CD4-positive, alpha-beta memory T cell (primary cell): ENCODE measurements around the gene CDC42EP4. TPM values are rescaled to one million over a fixed set of nuclear protein-coding genes. Genes with fewer than 3 reads are reported as not detected.

ENCODE experiments used
- CTCF ChIA-PET: fragments of 350-600 bp; sonication (Branson Sonifier 250); formaldehyde crosslinking; loops from one replicate; lab custom pipeline; 2021; ENCODE audit warnings: inconsistent platforms; ENCODE audit not compliant: partially characterized antibody; lab: Charles Lee
- POLR2A ChIA-PET: fragments of 350-600 bp; sonication (Branson Sonifier 250); formaldehyde crosslinking; loops from one replicate; lab custom pipeline; 2021; ENCODE audit not compliant: partially characterized antibody; lab: Charles Lee
- DNase-seq, 5 donors: peaks; one replicate each; pipeline versions ENCODE4 v3.0.0 to v3.0.0-alpha.2; 2020 to 2022; ENCODE audit warnings: mixed read lengths in 1 of 5
- H3K27ac ChIP-seq: one replicate; pipeline ENCODE4 v1.7.0; 2013; ENCODE audit warnings: low read depth, low read length
- H3K27me3 ChIP-seq: 2 replicates; pipeline ENCODE4 v1.7.0; 2013; ENCODE audit warnings: mild to moderate bottlenecking, low read length, moderate library complexity; ENCODE audit not compliant: insufficient read depth
- H3K36me3 ChIP-seq: 2 replicates; pipeline ENCODE4 v1.7.0; 2013; ENCODE audit warnings: mild to moderate bottlenecking, low read length, moderate library complexity; ENCODE audit not compliant: insufficient read depth
- H3K4me1 ChIP-seq: 2 replicates; pipeline ENCODE4 v1.7.0; 2013; ENCODE audit warnings: mild to moderate bottlenecking, low read length, moderate library complexity; ENCODE audit not compliant: insufficient read depth
- H3K4me3 ChIP-seq, 2 donors: one replicate each; pipeline ENCODE4 v1.7.0; 2013; ENCODE audit warnings: low read length in 2 of 2, mild to moderate bottlenecking in 1 of 2
- H3K9me3 ChIP-seq, 2 donors: one replicate each; pipeline ENCODE4 v1.7.0; 2013; ENCODE audit warnings: low read length in 2 of 2, control low read depth in 1 of 2; ENCODE audit not compliant: control insufficient read depth in 1 of 2
- H3K27ac Mint-ChIP-seq, 7 donors: one replicate each; pipeline ENCODE4 v1.8.0; 2020 to 2021; ENCODE audit warnings: mixed read lengths in 7 of 7, mild to moderate bottlenecking in 6 of 7, inconsistent platforms in 3 of 7, moderate library complexity in 3 of 7
- H3K27me3 Mint-ChIP-seq, 2 donors: one replicate each; pipeline ENCODE4 v1.8.0; 2020 to 2021; ENCODE audit warnings: mixed read lengths in 2 of 2
- H3K36me3 Mint-ChIP-seq, 2 donors: one replicate each; pipeline ENCODE4 v1.8.0; 2020 to 2021; ENCODE audit warnings: mixed read lengths in 2 of 2, inconsistent platforms in 1 of 2, mild to moderate bottlenecking in 1 of 2
- H3K4me1 Mint-ChIP-seq, 4 donors: one replicate each; pipeline ENCODE4 v1.8.0; 2020 to 2021; ENCODE audit warnings: mixed read lengths in 4 of 4, mild to moderate bottlenecking in 1 of 4
- H3K4me3 Mint-ChIP-seq, 8 donors: one replicate each; pipeline ENCODE4 v1.8.0; 2020 to 2021; ENCODE audit warnings: mixed read lengths in 8 of 8, mild to moderate bottlenecking in 7 of 8, moderate library complexity in 6 of 8, inconsistent platforms in 3 of 8
- H3K9me3 Mint-ChIP-seq, 8 donors: one replicate each; pipeline ENCODE4 v1.8.0; 2020 to 2021; ENCODE audit warnings: mixed read lengths in 8 of 8, mild to moderate bottlenecking in 5 of 8, inconsistent platforms in 3 of 8, moderate library complexity in 1 of 8
- intact Hi-C: fragments of 100-400 bp; cut with micrococcal nuclease; formaldehyde crosslinking; loops from one replicate; pipeline ENCODE4 v1.15.1; 2023
- polyA plus RNA-seq, 2 donors: library from polyadenylated mRNA; unstranded; fragments of 300-500 nt; fragmentation: Illumina TruSeq; gene quantifications; one replicate each; pipeline ENCODE4 v1.2.3, GENCODE V29; 2021
- total RNA-seq, 2 experiments: library from RNA; stranded (reverse); gene quantifications; one replicate each; pipeline ENCODE4 v1.2.3, GENCODE V29; 2021

CDC42EP4 gene
- total and polyA plus RNA-seq, 4 experiments from 2014 or later = 0.37 to 1.4 (median 1.0) TPM

DNA sequence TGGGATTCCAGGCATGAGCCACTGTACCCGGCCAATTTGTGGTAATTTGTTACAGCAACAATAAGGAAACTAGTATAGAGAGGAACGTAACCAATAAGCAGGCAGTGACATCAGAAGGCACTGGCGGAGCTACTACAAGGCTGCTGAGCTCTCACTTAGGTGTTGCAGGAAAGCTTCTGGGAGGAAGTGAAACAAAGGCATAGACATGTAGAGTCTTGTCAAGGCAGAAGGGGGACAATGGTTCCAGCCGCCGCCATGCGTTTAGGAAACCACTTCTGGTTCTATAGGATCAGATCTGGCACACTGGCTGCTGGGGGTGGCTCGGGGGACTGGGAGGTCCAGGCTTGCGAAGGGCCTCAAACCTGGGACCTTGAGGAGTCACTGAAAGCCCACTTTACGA lies 40.7 kb downstream of the CDC42EP4 start:
- Mint-ChIP-seq H3K4me3 (no peak overlapping the region), H3K9me3 (peaks cover 0 to 2% (median 0%) of the 10 kb centered on the region in 8 donors), H3K27ac (no peak overlapping the region), H3K36me3 (no peaks in the 10 kb centered on the region), H3K4me1 (no peaks in the 10 kb centered on the region), H3K27me3 (peaks cover 0 to 4% of the 10 kb centered on the region in 2 donors)
- no peak overlapping the region for H3K4me3 ChIP-seq
- H3K4me1 ChIP-seq = no peaks in the 10 kb centered on the region
- intact Hi-C loops = no loop called here
- no peaks in the 10 kb centered on the region for H3K9me3 ChIP-seq
- ChIA-PET CTCF (no interaction called here), POLR2A (no interaction called here)
- H3K27me3 ChIP-seq = no peaks in the 10 kb centered on the region
- H3K27ac ChIP-seq = no peak overlapping the region
- H3K36me3 ChIP-seq = no peaks in the 10 kb centered on the region
- DNase-seq = no peak

DNA sequence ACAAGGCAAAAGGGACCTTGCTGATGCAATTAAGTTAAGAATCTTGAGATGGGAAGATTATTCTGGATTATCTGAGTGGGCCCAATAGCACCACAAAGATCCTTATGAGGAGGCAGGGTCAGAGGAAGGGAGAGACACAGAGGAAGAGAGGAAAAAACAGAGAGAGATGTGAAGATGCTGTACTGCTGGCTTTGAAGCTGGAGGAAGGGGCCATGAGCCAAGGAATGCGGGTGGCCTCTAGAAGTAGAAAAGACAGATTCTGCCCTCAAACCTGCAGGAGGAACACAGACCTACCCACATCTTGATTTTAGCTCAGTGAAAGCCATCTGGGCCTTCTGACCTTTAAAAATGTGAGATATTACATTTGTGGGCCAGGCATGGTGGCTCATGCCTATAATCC lies 42.0 kb downstream of the CDC42EP4 start:
- POLR2A ChIA-PET = interaction anchor here (0.6 kb wide), 1 partner anchor 650 kb away, joined by 3 read pairs; no protein-coding TSS in a partner anchor
- H3K9me3 Mint-ChIP-seq = peaks cover 0 to 2% (median 0%) of the 10 kb centered on the region in 8 donors

DNA sequence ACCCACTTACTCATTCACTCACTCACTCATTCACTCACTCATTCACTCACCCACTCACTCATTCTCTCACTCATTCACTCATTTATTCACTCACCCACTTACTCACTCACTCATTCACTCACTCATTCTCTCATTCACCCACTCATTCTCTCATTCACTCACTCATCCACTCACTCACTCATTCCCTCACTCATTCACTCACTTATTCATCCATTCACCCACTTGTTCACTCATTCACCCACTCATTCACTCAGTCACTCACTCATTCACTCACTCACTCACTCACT lies 42.5 kb downstream of the CDC42EP4 start:
- H3K4me1 Mint-ChIP-seq = no peaks in the 10 kb centered on the region
- Histone ChIP-seq H3K36me3 (no peaks in the 10 kb centered on the region), H3K4me1 (no peaks in the 10 kb centered on the region), H3K9me3 (no peaks in the 10 kb centered on the region), H3K4me3 (no peak overlapping the region), H3K27me3 (no peaks in the 10 kb centered on the region), H3K27ac (no peak overlapping the region)
- peaks cover 0 to 3% of the 10 kb centered on the region in 2 donors for H3K27me3 Mint-ChIP-seq
- no peaks in the 10 kb centered on the region for H3K36me3 Mint-ChIP-seq
- POLR2A ChIA-PET = no interaction called here
- no peak overlapping the region for H3K27ac Mint-ChIP-seq
- CTCF ChIA-PET = interaction anchor here (1.6 kb wide), 1 partner anchor 13 kb away, joined by 7 read pairs; no protein-coding TSS in a partner anchor
- no peaks in the 10 kb centered on the region for H3K9me3 Mint-ChIP-seq
- no peak for DNase-seq
- no peak overlapping the region for H3K4me3 Mint-ChIP-seq
- intact Hi-C loops = no loop called here

More for the DNA sequence above, 42.0 kb downstream of the CDC42EP4 start:
- intact Hi-C loops = no loop called here
- Histone ChIP-seq H3K9me3 (no peaks in the 10 kb centered on the region), H3K4me3 (no peak overlapping the region), H3K36me3 (no peaks in the 10 kb centered on the region), H3K27me3 (no peaks in the 10 kb centered on the region), H3K27ac (no peak overlapping the region), H3K4me1 (no peaks in the 10 kb centered on the region)
- no peak overlapping the region for H3K4me3 Mint-ChIP-seq
- no peaks in the 10 kb centered on the region for H3K4me1 Mint-ChIP-seq
- CTCF ChIA-PET = no interaction called here
- peaks cover 0 to 4% of the 10 kb centered on the region in 2 donors for H3K27me3 Mint-ChIP-seq
- no peak for DNase-seq
- H3K27ac Mint-ChIP-seq = no peak overlapping the region
- no peaks in the 10 kb centered on the region for H3K36me3 Mint-ChIP-seq

DNA sequence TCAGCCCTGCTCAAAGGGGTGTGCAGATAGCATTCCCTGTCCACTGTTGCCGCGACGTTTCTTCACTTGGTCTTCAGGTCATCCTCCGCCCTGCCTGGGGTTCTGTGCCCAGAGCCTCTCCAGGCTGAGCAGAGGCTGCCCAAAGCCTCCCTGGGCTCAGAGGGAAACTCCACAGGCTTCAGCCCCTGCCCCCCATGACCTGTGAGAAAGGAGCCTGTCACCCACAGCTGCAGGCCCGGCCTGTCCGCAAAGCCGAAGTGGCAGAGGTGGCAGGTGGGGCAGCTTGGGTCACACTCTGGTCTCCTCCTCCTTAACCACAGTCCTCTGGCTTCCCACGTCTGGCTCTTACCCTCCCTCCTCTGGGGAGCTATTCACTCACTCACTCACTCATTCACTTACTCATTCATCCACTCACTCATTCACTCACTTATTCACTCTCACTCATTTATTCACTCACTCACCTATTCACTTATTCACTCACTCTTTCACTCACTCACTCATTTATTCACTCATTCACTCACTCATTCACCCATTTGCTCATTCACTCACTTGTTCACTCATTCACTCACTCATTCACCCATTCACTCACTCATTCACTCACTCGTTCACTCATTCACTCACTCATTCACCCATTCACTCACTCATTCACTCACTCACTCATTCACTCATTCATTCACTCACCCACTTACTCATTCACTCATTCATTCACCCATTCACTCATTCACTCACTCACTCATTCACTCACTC lies 43.0 kb downstream of the CDC42EP4 start:
- no peaks in the 10 kb centered on the region for H3K4me1 ChIP-seq
- intact Hi-C loops = no loop called here
- DNase-seq = no peak
- H3K4me1 Mint-ChIP-seq = no peaks in the 10 kb centered on the region
- no peaks in the 10 kb centered on the region for H3K27me3 ChIP-seq
- H3K4me3 ChIP-seq = no peak overlapping the region
- H3K4me3 Mint-ChIP-seq = no peak overlapping the region
- ChIA-PET CTCF (interaction anchor here (0.7 to 2.2 kb wide), 5 partner anchors 8 to 102 kb away, joined by 3 to 9 read pairs (median 3); no protein-coding TSS in a partner anchor), POLR2A (no interaction called here)
- no peaks in the 10 kb centered on the region for H3K9me3 ChIP-seq
- H3K36me3 Mint-ChIP-seq = no peaks in the 10 kb centered on the region
- H3K36me3 ChIP-seq = no peaks in the 10 kb centered on the region
- no peaks in the 10 kb centered on the region for H3K27me3 Mint-ChIP-seq
- H3K9me3 Mint-ChIP-seq = no peaks in the 10 kb centered on the region
- no peak overlapping the region for H3K27ac ChIP-seq
- H3K27ac Mint-ChIP-seq = no peak overlapping the region

DNA sequence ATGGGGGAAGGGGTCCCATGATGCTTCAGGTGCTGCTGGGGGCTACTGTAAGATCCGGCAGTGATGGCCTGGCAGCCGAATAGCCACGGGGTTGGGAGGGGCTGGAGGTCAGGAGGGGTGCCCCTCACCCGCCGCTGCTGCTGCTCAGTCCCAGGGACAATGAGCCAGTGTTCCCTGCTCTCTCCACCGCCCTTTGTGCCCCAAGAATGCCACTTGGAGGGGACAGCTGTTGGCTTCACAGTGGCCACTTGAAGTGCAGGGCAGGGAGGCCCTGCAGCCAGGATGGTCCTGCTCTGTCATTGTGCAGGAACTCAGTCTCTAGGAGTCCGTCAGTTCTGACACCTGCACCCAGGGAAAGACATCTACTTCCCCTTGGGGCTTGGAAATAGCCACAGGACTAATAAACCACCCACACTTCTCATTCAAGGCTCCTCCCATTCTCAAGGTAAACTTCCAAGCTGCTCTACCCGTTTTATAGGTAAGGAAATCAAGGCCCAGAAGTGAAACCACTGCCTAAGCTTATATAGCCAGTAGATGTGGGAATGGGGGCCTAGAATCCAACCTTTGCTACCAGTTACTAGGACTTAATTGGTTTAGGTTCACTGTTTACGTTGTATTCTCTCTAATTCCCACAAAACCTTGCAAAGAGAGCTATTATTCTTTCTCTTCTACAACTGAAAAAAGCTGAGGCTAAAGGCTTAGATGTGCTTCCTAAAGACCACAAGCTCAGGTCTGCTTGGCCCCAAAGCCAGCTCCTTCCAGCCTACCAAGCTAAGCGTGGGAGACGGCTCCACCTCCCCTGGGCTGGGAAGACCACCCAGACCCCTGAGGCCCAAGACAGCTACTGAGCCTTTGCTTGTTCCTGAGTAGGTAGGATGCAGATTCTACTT lies 43.9 kb downstream of the CDC42EP4 start:
- Mint-ChIP-seq H3K27me3 (no peaks in the 10 kb centered on the region), H3K9me3 (no peaks in the 10 kb centered on the region), H3K27ac (no peak overlapping the region), H3K4me3 (no peak overlapping the region), H3K4me1 (no peaks in the 10 kb centered on the region), H3K36me3 (no peaks in the 10 kb centered on the region)
- H3K27me3 ChIP-seq = no peaks in the 10 kb centered on the region
- no peaks in the 10 kb centered on the region for H3K4me1 ChIP-seq
- ChIA-PET POLR2A (no interaction called here), CTCF (interaction anchor here (0.7 to 2.2 kb wide), 5 partner anchors 9 to 102 kb away, joined by 3 to 9 read pairs (median 3); no protein-coding TSS in a partner anchor)
- intact Hi-C loops = no loop called here
- DNase-seq = no peak
- H3K27ac ChIP-seq = no peak overlapping the region
- H3K36me3 ChIP-seq = no peaks in the 10 kb centered on the region
- H3K9me3 ChIP-seq = no peaks in the 10 kb centered on the region
- H3K4me3 ChIP-seq = no peak overlapping the region

DNA sequence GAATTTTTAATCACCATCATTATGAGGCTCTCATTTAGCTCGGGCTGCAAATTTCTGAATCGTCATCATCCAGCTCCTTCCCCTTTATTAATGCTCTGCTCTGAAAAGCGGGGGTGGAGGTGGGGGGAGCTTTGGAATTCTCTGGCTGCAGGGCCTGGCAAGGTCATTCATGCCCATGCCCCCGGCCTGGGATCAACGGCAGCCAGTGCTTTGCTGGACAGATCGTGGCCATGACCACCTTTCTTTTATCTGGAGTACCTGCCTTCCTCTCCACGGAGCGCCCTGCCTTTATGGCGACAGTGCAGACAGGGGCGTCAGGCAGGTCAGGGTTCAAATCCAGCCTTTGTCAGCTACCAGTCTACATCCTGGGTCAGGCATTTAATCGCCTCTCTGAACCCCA lies 45.0 kb downstream of the CDC42EP4 start:
- DNase-seq = no peak
- Histone ChIP-seq H3K4me1 (no peaks in the 10 kb centered on the region), H3K4me3 (no peak overlapping the region), H3K27me3 (no peaks in the 10 kb centered on the region), H3K9me3 (no peaks in the 10 kb centered on the region), H3K36me3 (no peaks in the 10 kb centered on the region), H3K27ac (no peak overlapping the region)
- no peak overlapping the region for H3K4me3 Mint-ChIP-seq
- H3K36me3 Mint-ChIP-seq = no peaks in the 10 kb centered on the region
- no peaks in the 10 kb centered on the region for H3K27me3 Mint-ChIP-seq
- H3K9me3 Mint-ChIP-seq = no peaks in the 10 kb centered on the region
- CTCF ChIA-PET = interaction anchor here (1.7 to 2.2 kb wide), 2 partner anchors 11 to 104 kb away, joined by 7 to 9 read pairs; no protein-coding TSS in a partner anchor
- intact Hi-C loops = no loop called here
- H3K27ac Mint-ChIP-seq = no peak overlapping the region
- no peaks in the 10 kb centered on the region for H3K4me1 Mint-ChIP-seq
- POLR2A ChIA-PET = no interaction called here
